OCI-LY1 (cell line): ENCODE results near the gene CERK.

Source experiments
- H2AFZ ChIP-seq: fragments of 200-600 bp; sonication (generic), shearing (Covaris generic); 2 replicates; pipeline ENCODE4 v1.6.0; 2014; ENCODE audit warnings: antibody characterized with exemption, mild to moderate bottlenecking, low read length
- H3F3A ChIP-seq: fragments of 200-600 bp; sonication (generic), shearing (Covaris generic); 2 replicates; pipeline ENCODE4 v1.6.0; 2014; ENCODE audit warnings: mild to moderate bottlenecking, antibody characterized with exemption, low read length, moderate library complexity; ENCODE audit not compliant: insufficient read depth
- H3K27ac ChIP-seq: fragments of 200-600 bp; sonication (generic); 2 replicates; pipeline ENCODE4 v1.5.1; 2014; ENCODE audit warnings: low read length, mixed run types, mild to moderate bottlenecking, low read depth; ENCODE audit not compliant: poor library complexity, severe bottlenecking
- H3K27me3 ChIP-seq: fragments of 200-600 bp; sonication (generic); 2 replicates; pipeline ENCODE4 v1.6.0; 2014; ENCODE audit warnings: antibody characterized with exemption, mild to moderate bottlenecking, low read length, moderate library complexity; ENCODE audit not compliant: insufficient read depth
- H3K36me3 ChIP-seq: fragments of 200-600 bp; sonication (generic); 2 replicates; pipeline ENCODE4 v1.6.1; 2014; ENCODE audit warnings: mild to moderate bottlenecking, antibody characterized with exemption, low read length, moderate library complexity, mixed read lengths; ENCODE audit not compliant: insufficient read depth
- H3K4me1 ChIP-seq: fragments of 200-600 bp; sonication (generic); 2 replicates; pipeline ENCODE4 v1.5.1; 2014; ENCODE audit warnings: mild to moderate bottlenecking, low read length, moderate library complexity; ENCODE audit not compliant: insufficient read depth, severe bottlenecking
- H3K4me2 ChIP-seq: fragments of 200-600 bp; sonication (generic), shearing (Covaris generic); 2 replicates; pipeline ENCODE4 v1.6.1; 2014; ENCODE audit warnings: low read length
- H3K4me3 ChIP-seq: fragments of 200-600 bp; sonication (generic); 2 replicates; pipeline ENCODE4 v1.5.1; 2014; ENCODE audit warnings: low read length, low read depth, mild to moderate bottlenecking, mixed read lengths; ENCODE audit not compliant: poor library complexity, severe bottlenecking
- H3K79me2 ChIP-seq: fragments of 200-600 bp; shearing (Covaris generic); 2 replicates; pipeline ENCODE4 v1.6.1; 2016; ENCODE audit warnings: mixed run types, low read length, mixed read lengths; ENCODE audit not compliant: insufficient read depth
- H3K9ac ChIP-seq: fragments of 200-600 bp; sonication (generic), shearing (Covaris generic); 2 replicates; pipeline ENCODE4 v1.6.1; 2014; ENCODE audit warnings: mild to moderate bottlenecking, low read length, mixed read lengths
- H3K9me2 ChIP-seq: fragments of 200-600 bp; sonication (generic), shearing (Covaris generic); 2 replicates; pipeline ENCODE4 v1.6.1; 2014; ENCODE audit warnings: low read depth, mild to moderate bottlenecking, low read length, mixed read lengths
- H3K9me3 ChIP-seq: fragments of 200-600 bp; shearing (Covaris generic); 2 replicates; pipeline ENCODE4 v1.6.1; 2014; ENCODE audit warnings: low read length, mixed read lengths
- H4K20me1 ChIP-seq: fragments of 200-600 bp; sonication (generic), shearing (Covaris generic); 2 replicates; pipeline ENCODE4 v1.6.0; 2016; ENCODE audit warnings: mild to moderate bottlenecking, low read length; ENCODE audit not compliant: insufficient read depth
- EZH2 ChIP-seq: fragments of 200-600 bp; sonication (generic), shearing (Covaris generic); IDR thresholded peaks from 2 replicates; pipeline ENCODE4 v1.8.0; 2017; ENCODE audit warnings: borderline replicate concordance, mixed run types, mild to moderate bottlenecking, antibody characterized with exemption, low read length, moderate library complexity, mixed read lengths
- TF ChIP-seq, protein P1 (sequence below): fragments of 200-600 bp; sonication (generic), shearing (Covaris generic); IDR thresholded peaks from 2 replicates; pipeline ENCODE4 v1.5.1; 2017; ENCODE audit warnings: mild to moderate bottlenecking, antibody characterized with exemption, low read length, moderate library complexity, mixed read lengths

CERK gene

GRCh38 chr22:46687460-46687859 lies 50.6 kb downstream of the CERK start:
- no peak for TF ChIP-seq EZH2
- TF ChIP-seq, protein P1, sequence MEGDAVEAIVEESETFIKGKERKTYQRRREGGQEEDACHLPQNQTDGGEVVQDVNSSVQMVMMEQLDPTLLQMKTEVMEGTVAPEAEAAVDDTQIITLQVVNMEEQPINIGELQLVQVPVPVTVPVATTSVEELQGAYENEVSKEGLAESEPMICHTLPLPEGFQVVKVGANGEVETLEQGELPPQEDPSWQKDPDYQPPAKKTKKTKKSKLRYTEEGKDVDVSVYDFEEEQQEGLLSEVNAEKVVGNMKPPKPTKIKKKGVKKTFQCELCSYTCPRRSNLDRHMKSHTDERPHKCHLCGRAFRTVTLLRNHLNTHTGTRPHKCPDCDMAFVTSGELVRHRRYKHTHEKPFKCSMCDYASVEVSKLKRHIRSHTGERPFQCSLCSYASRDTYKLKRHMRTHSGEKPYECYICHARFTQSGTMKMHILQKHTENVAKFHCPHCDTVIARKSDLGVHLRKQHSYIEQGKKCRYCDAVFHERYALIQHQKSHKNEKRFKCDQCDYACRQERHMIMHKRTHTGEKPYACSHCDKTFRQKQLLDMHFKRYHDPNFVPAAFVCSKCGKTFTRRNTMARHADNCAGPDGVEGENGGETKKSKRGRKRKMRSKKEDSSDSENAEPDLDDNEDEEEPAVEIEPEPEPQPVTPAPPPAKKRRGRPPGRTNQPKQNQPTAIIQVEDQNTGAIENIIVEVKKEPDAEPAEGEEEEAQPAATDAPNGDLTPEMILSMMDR: no peak
- Histone ChIP-seq H3K27me3 (no peaks in the 10 kb centered on the region), H3K9me3 (no peaks in the 10 kb centered on the region), H3K4me3 (no peak overlapping the region), H3K4me2 (no peak overlapping the region), H3K27ac (no peak overlapping the region), H4K20me1 (no peaks in the 10 kb centered on the region), H2AFZ (no peak overlapping the region), H3F3A (no peaks in the 10 kb centered on the region), H3K9me2 (no peaks in the 10 kb centered on the region), H3K9ac (no peak overlapping the region), H3K79me2 (no peaks in the 10 kb centered on the region), H3K4me1 (peaks cover 43% of the 10 kb centered on the region), H3K36me3 (peaks cover 62% of the 10 kb centered on the region)

DNA sequence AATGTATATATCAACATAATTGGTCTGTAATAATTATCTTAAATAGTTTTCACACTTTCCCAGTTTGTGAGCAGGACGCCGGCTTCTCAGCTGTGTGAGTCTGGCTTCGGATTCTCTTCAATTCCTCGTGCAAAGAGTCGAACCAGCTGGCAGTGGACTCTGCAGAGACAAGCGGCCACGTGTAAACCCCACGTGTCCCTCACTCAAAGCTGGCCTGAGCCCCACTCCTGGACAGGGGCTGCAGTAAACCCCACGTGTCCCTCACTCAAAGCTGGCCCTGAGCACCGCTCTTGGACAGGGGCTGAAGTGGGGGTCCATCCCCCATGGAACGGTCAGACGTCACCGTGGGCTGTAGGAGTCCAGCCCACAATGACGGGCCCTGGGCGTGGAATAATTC lies 51.0 kb downstream of the CERK start:
- Histone ChIP-seq H3K4me2 (no peak overlapping the region), H3K79me2 (no peaks in the 10 kb centered on the region), H3K4me1 (peaks cover 45% of the 10 kb centered on the region), H3K27me3 (no peaks in the 10 kb centered on the region), H3K9ac (no peak overlapping the region), H3K27ac (no peak overlapping the region), H3K36me3 (peaks cover 62% of the 10 kb centered on the region), H2AFZ (no peak overlapping the region), H3K4me3 (no peak overlapping the region), H3F3A (no peaks in the 10 kb centered on the region), H3K9me3 (no peaks in the 10 kb centered on the region), H3K9me2 (no peaks in the 10 kb centered on the region), H4K20me1 (no peaks in the 10 kb centered on the region)
- TF ChIP-seq, protein P1: no peak
- TF ChIP-seq EZH2: no peak

DNA sequence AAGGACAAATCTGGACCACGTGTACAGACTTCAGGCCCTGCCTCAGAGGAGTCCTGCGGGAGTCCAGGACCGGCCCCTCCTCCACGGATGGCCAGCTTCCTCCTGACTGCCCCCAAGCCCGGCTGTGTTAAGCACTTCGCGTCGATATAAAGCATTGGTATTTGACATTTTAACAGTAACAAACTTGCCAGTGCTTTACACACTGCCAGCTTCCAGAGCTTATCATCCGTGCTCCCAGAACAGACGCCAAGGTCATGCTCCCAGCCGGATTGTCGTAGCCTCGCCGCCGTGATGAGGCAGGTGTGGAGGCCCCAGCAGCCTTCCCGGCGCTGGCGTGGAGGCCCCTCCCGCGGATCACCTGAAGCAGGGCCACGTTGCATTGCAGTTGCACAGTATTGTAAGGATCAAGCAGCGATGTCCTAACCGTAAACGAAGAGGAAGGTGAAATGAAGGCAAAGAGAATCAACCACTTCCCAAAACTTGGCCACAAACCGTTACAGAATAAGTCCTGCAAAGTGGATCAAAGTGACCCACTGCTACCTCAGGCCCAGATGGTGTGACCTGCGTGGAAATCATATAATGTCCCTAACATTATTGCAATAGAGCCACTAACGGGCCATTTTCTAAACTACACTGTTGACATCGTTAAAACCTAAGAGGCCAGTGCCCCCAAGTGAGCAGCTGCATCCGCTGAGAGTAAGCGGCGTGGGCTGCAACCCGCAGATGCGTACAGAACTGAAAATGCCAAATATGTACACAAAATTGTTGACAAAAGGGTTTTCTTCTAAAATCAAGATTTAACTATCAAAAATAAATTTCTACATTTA lies 51.6 kb downstream of the CERK start:
- no peaks in the 10 kb centered on the region for H3K9me3 ChIP-seq
- no peaks in the 10 kb centered on the region for H3F3A ChIP-seq
- H3K27me3 ChIP-seq: no peaks in the 10 kb centered on the region
- H3K27ac ChIP-seq: no peak overlapping the region
- H3K4me2 ChIP-seq: no peak overlapping the region
- H4K20me1 ChIP-seq: no peaks in the 10 kb centered on the region
- H3K9ac ChIP-seq: no peak overlapping the region
- H3K9me2 ChIP-seq: no peaks in the 10 kb centered on the region
- no peaks in the 10 kb centered on the region for H3K79me2 ChIP-seq
- peaks cover 56% of the 10 kb centered on the region for H3K36me3 ChIP-seq
- no peak overlapping the region for H2AFZ ChIP-seq
- H3K4me3 ChIP-seq: no peak overlapping the region
- H3K4me1 ChIP-seq: peaks cover 47% of the 10 kb centered on the region
- no peak for TF ChIP-seq EZH2
- TF ChIP-seq, protein P1: no peak
